ENCODE measurements around the gene RAPGEF1.

RAPGEF1 gene

DNA sequence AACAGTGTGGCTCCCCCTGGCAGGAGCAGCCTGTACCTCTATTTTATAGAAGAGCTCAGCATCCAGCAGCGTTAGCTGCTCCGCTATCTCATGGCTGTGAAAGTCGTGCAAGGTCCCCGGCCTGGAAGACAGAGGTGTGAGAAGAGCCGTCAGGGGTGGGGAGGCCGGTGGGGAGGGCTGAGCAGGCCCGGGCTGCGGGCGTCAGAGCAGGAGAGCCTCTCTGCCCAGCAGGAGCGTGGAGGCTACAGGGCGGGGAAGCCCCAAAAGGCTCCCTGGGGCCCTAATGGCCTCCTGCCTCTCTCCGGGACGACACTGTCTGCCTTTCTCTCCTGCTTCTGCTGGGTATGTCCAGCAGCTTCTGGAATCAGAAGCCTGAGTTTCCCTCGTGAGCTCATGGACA, 152.0 kb downstream of the RAPGEF1 start:
- Mint-ChIP-seq H3K27ac (no peak overlapping the region), H3K4me1 (peaks cover 44% of the 10 kb centered on the region), H3K4me3 (no peak overlapping the region), H3K36me3 (ENCODE audit: low read depth) (peaks cover 15% of the 10 kb centered on the region), H3K27me3 (no peaks in the 10 kb centered on the region), H3K9me3 (no peaks in the 10 kb centered on the region)
- DNase-seq (no peak), ATAC-seq (no peak)

- Mint-ChIP-seq H3K4me1 (peaks cover 43% of the 10 kb centered on the region), H3K4me3 (no peak overlapping the region), H3K9me3 (no peaks in the 10 kb centered on the region), H3K27me3 (no peaks in the 10 kb centered on the region), H3K27ac (peak overlapping the region; percentile 46), H3K36me3 (ENCODE audit: low read depth) (peaks cover 14% of the 10 kb centered on the region)
- ATAC-seq (no peak), DNase-seq (no peak)
Observed at GRCh38 chr9:131587331-131587730, 152.5 kb downstream of the RAPGEF1 start.

- peak; percentile 61 for ATAC-seq
- peak; percentile 36 for DNase-seq
- peaks cover 18% of the 10 kb centered on the region for H3K36me3 Mint-ChIP-seq (ENCODE audit: low read depth)
- H3K4me1 Mint-ChIP-seq: peaks cover 27% of the 10 kb centered on the region
- H3K9me3 Mint-ChIP-seq: no peaks in the 10 kb centered on the region
- no peak overlapping the region for H3K4me3 Mint-ChIP-seq
- H3K27me3 Mint-ChIP-seq: no peaks in the 10 kb centered on the region
- H3K27ac Mint-ChIP-seq: peak overlapping the region; percentile 74
Observed at GRCh38 chr9:131585375-131585774, 154.5 kb downstream of the RAPGEF1 start.

GRCh38 chr9:131584858-131585257, 155.0 kb downstream of the RAPGEF1 start:
- no peaks in the 10 kb centered on the region for H3K9me3 Mint-ChIP-seq
- peak overlapping the region; percentile 74 for H3K27ac Mint-ChIP-seq
- H3K36me3 Mint-ChIP-seq (ENCODE audit: low read depth): peaks cover 22% of the 10 kb centered on the region
- H3K4me3 Mint-ChIP-seq: no peak overlapping the region
- H3K27me3 Mint-ChIP-seq: no peaks in the 10 kb centered on the region
- peaks cover 23% of the 10 kb centered on the region for H3K4me1 Mint-ChIP-seq
- no peak for ATAC-seq
- DNase-seq: peak; percentile 12

DNA sequence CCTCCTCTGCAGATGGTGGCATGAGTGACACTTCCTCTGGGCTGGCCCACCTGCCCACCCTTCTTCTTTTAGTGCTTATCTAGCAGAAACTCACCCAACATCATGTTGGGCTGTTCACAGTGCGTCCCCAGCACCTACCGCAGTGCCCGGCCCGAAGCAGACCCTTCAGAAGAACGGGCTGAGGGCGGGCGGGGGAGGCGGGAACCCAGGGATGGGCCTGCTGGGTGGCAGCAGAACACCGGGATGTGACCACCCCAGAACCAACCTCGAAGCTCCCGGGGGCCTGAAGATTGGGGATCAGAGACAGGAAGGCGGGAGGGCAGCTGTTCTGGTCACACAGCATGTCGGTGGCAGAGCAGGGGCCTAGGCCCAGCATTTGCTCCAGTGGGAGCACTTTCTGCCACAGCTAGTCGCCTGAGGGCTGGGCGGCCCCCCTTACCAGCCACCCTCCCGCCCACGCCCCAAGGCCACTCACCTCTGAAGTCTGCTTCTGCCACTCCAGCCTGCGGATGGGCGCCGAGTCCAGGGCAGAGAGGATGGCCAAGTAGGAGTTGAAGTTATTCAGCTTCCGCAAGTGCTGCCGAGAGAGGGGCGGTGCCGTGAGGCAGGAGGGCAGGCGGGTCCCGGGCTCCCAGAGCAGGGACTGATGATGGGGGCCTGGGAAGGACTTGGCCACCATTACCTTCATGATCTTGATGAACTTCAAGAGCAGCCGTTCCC, 155.9 kb downstream of the RAPGEF1 start:
- Mint-ChIP-seq H3K4me3 (no peak overlapping the region), H3K27me3 (no peaks in the 10 kb centered on the region), H3K9me3 (no peaks in the 10 kb centered on the region), H3K4me1 (peaks cover 29% of the 10 kb centered on the region), H3K36me3 (ENCODE audit: low read depth) (peaks cover 24% of the 10 kb centered on the region), H3K27ac (peak overlapping the region; percentile 74)
- ATAC-seq (no peak), DNase-seq (no peak)

- H3K27ac Mint-ChIP-seq: no peak overlapping the region
Observed at GRCh38 chr9:131583337-131583645, 156.6 kb downstream of the RAPGEF1 start.

DNA sequence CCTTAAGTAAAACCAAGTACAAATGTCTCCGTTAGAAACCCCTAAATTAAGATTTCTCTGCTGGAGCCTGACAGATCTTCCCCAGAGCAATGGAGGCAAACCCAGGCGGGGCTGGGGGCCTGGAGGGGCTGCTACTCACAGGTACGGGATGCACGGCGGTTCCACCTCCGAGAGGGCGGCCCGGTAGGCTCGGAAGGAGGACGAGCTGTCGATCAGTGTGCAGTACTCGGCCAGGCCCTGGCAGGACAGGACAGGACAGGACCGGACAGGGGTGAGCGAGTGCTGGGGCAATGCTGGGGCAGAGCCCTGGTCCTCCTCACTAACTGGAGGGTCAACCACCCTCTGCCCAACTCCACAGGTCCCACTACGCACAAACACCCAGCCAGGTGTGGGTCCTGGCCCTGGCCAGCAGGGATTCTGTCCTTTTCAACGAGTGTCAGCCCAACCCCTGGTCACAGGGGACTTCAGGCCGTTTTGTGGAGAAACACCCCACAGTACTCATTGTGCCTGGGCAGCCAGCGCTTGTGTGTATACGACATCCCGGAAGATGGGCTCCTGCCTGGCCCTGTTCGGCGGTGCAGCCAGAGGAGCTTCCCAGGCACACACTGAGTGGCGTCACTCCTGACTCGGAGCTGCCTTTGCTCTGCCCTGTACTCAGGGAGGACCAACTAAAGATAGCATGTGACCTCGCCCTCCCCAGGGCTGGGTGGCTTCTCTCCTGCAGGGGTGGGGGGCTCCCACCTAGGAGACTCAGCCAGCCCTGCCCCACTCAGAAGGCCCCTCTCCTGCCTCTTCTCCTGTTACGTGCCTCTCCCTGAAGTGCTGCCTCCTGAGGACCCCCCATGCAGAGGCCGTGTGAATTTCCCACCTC, 157.2 kb downstream of the RAPGEF1 start:
- Mint-ChIP-seq H3K4me3 (no peak overlapping the region), H3K4me1 (peaks cover 42% of the 10 kb centered on the region), H3K9me3 (no peaks in the 10 kb centered on the region)

More at GRCh38 chr9:131583337-131583645, 156.6 kb downstream of the RAPGEF1 start:
- peaks cover 26% of the 10 kb centered on the region for H3K36me3 Mint-ChIP-seq (ENCODE audit: low read depth)
- H3K4me1 Mint-ChIP-seq: peaks cover 36% of the 10 kb centered on the region
- DNase-seq (no peak), ATAC-seq (no peak)
- no peaks in the 10 kb centered on the region for H3K9me3 Mint-ChIP-seq
- H3K27me3 Mint-ChIP-seq: no peaks in the 10 kb centered on the region
- H3K4me3 Mint-ChIP-seq: no peak overlapping the region

GRCh38 chr9:131582056-131582455, 157.8 kb downstream of the RAPGEF1 start:
- no peak for DNase-seq
- H3K4me3 Mint-ChIP-seq: no peak overlapping the region
- peaks cover 40% of the 10 kb centered on the region for H3K4me1 Mint-ChIP-seq
- H3K27ac Mint-ChIP-seq: no peak overlapping the region
- peaks cover 26% of the 10 kb centered on the region for H3K36me3 Mint-ChIP-seq (ENCODE audit: low read depth)
- H3K27me3 Mint-ChIP-seq: no peaks in the 10 kb centered on the region
- ATAC-seq: no peak
- no peaks in the 10 kb centered on the region for H3K9me3 Mint-ChIP-seq

More for the DNA sequence above, 157.2 kb downstream of the RAPGEF1 start:
- H3K27ac Mint-ChIP-seq: no peak overlapping the region
- H3K36me3 Mint-ChIP-seq (ENCODE audit: low read depth): peaks cover 26% of the 10 kb centered on the region
- DNase-seq (no peak), ATAC-seq (no peak)
- H3K27me3 Mint-ChIP-seq: no peaks in the 10 kb centered on the region

DNA sequence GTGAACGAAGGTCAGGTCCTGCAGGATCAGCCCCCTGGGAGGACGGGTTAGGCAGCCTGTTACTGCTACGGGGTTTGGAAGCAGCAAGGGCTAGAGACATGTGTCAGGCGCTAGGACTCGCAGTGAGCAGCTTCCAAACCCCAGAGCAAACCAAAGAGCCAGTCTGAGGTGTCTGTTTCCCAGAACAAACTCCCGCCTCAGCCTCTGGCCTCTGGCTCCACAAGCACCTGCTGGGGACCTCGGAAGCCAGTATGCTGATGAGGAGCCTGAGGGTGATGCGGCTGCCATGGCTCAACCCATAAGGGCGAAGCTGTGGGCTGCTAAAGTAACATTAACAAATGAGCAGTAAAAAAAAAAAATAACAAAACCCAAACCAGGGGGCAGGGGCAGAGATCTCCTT, 159.5 kb downstream of the RAPGEF1 start:
- no peak for ATAC-seq
- Mint-ChIP-seq H3K36me3 (ENCODE audit: low read depth) (peaks cover 25% of the 10 kb centered on the region), H3K4me3 (no peak overlapping the region), H3K27me3 (no peaks in the 10 kb centered on the region), H3K27ac (no peak overlapping the region), H3K9me3 (no peaks in the 10 kb centered on the region), H3K4me1 (peaks cover 32% of the 10 kb centered on the region)
- no peak for DNase-seq

DNA sequence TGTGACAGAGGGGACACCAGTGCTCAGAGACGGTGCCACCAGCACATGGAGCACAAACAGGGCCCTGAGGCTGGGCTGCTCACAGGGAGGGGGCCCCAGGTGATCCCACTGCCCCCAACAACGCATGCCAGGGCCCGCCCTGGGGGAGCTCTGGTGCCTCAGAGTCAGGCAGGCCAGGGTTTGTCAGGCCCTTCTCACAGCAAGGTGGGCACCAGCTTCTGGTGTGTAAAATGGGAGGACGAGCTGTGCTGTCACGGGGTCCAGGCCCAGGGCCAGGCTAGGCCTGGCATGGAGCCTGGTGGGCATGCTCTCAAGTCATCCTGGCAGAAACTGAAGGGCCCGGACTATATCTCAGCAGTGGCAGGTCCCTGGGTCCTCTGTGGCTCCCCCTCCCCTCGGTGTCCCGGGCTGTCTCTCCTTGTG, 160.1 kb downstream of the RAPGEF1 start:
- Mint-ChIP-seq H3K4me3 (no peak overlapping the region), H3K27ac (peak overlapping the region; percentile 52), H3K27me3 (no peaks in the 10 kb centered on the region), H3K36me3 (ENCODE audit: low read depth) (peaks cover 22% of the 10 kb centered on the region), H3K4me1 (peaks cover 26% of the 10 kb centered on the region), H3K9me3 (no peaks in the 10 kb centered on the region)
- DNase-seq: no peak
- no peak for ATAC-seq

- ATAC-seq: peak; percentile 80
- H3K9me3 Mint-ChIP-seq: no peaks in the 10 kb centered on the region
- peak overlapping the region; percentile 52 for H3K27ac Mint-ChIP-seq
- DNase-seq: peak; percentile 47
- H3K4me3 Mint-ChIP-seq: peak overlapping the region; percentile 24
- peaks cover 23% of the 10 kb centered on the region for H3K4me1 Mint-ChIP-seq
- H3K27me3 Mint-ChIP-seq: no peaks in the 10 kb centered on the region
- peaks cover 18% of the 10 kb centered on the region for H3K36me3 Mint-ChIP-seq (ENCODE audit: low read depth)
Observed at GRCh38 chr9:131578731-131579504, 161.0 kb downstream of the RAPGEF1 start.

- no peak for DNase-seq
- Mint-ChIP-seq H3K27ac (peak overlapping the region; percentile 52), H3K9me3 (no peaks in the 10 kb centered on the region), H3K4me1 (peaks cover 23% of the 10 kb centered on the region), H3K4me3 (no peak overlapping the region), H3K36me3 (ENCODE audit: low read depth) (peaks cover 18% of the 10 kb centered on the region), H3K27me3 (no peaks in the 10 kb centered on the region)
- no peak for ATAC-seq
Observed at GRCh38 chr9:131578021-131578420, 161.9 kb downstream of the RAPGEF1 start.

DNA sequence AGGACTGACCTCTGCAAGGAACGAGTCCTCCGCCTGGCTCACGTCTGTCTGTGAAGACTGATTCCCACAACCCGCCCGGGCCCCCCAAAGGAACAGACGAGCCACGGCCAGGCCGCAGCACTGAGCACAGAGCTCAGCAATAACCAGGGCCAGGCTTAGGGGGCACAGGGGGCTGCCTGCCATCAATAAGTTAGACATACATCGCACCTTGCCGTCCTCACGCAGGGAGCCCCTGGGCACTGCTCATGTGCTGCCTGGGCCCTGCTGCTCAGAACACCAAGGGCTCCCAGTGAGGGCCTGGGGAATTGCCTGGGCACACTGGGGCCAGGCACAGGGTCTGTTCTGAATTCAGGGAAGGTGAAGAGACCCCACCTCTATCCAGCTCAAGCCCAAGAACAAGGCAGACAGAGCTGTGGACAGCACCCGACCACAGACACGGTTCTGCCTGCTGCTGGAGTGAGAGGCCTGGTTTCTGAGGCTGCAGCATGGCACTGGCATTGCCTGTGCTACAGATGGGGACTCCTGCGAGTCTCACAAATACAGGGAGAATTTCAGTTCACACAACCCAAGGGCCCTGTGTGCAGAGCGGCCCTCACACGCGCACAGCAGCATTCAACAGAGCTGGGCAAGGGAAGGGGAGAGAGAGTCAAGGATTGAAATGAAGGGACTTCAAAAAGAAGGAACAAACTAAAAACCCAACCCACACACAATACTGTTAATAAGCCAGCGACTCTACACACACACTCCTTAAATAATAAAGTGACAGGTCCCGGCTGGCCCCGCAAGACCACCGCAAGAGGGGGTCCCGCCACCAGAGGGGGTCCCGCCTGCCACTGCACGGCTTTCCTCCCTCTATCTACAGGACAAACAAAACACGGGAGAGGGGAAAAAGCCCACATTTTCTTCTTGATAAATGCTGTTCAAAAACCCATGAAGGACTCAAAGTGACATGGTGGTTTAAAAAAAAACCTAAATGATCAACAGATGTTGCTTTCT, 162.6 kb downstream of the RAPGEF1 start:
- Mint-ChIP-seq H3K9me3 (no peaks in the 10 kb centered on the region), H3K27ac (peak overlapping the region; percentile 73), H3K27me3 (no peaks in the 10 kb centered on the region), H3K36me3 (ENCODE audit: low read depth) (peaks cover 23% of the 10 kb centered on the region), H3K4me1 (peaks cover 23% of the 10 kb centered on the region), H3K4me3 (no peak overlapping the region)
- DNase-seq: no peak
- ATAC-seq: no peak
